Measurements from ENCODE around the gene BMPR1B. TPM values are rescaled to one million over a fixed set of nuclear protein-coding genes. Genes with fewer than 3 reads are reported as not detected.
"Not testable (repeated sequence)": the region's sequence is repeated elsewhere in the genome, so short reads cannot be mapped to it uniquely, and the experiment has no call there.

BMPR1B gene
- total RNA-seq, 1 experiment from 2014 or later: 0.35 TPM

DNA sequence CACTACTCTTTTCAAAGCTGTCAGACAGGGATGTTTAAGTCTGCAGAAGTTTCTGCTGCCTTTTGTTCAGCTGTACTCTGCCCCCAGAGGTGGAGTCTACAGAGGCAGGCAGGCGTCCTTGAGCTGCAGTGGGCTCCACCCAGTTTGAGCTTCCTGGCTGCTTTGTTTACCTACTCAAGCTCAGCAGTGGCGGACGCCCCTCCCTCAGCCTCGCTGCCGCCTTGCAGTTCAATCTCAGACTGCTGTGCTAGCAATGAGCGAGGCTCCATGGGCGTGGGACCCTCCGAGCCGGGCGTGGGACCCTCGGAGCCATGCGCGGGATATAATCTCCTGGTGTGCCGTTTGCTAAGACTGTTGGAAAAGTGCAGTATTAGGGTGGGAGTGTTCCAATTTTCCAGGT, 381.7 kb downstream of the BMPR1B start:
- not testable (repeated sequence) for H2AFZ ChIP-seq (ENCODE audit: low read length); H3K23ac ChIP-seq (ENCODE audit: insufficient read length, low read depth, low read length); H3K9ac ChIP-seq (ENCODE audit: extremely low read depth, insufficient read length, low read length); H3K79me2 ChIP-seq (ENCODE audit: insufficient read depth, low read length); H3K4ac ChIP-seq (ENCODE audit: low read depth, low read length); H4K8ac ChIP-seq (replicated peaks; ENCODE audit: insufficient read length, low read depth, low read length); H3T11ph ChIP-seq (ENCODE audit: low read length); H2BK15ac ChIP-seq (ENCODE audit: low read depth, low read length); H2BK12ac ChIP-seq (ENCODE audit: insufficient read length, low read depth, low read length); H3K18ac ChIP-seq (ENCODE audit: insufficient read length, low read depth, low read length); H2BK5ac ChIP-seq (ENCODE audit: insufficient read length, low read length); H3K4me1 ChIP-seq (ENCODE audit: insufficient read depth, low read length); H3K9me3 ChIP-seq (ENCODE audit: control insufficient read depth, low read depth, low read length); H2BK20ac ChIP-seq (ENCODE audit: low read depth, low read length, poor library complexity, severe bottlenecking); H3K4me2 ChIP-seq (ENCODE audit: insufficient read depth, insufficient read length, low read length); H3K79me1 ChIP-seq (ENCODE audit: insufficient read depth, low read depth, low read length, poor library complexity, severe bottlenecking); H4K20me1 ChIP-seq (ENCODE audit: control insufficient read depth, insufficient read depth, insufficient read length); H4K5ac ChIP-seq (ENCODE audit: insufficient read length, low read depth, low read length); H3K4me1 Mint-ChIP-seq; H3K27ac Mint-ChIP-seq; H3K56ac ChIP-seq (ENCODE audit: insufficient read length, low read depth, low read length); H2BK120ac ChIP-seq (ENCODE audit: low read depth, low read length, poor library complexity, severe bottlenecking); DNase-seq; H3K27ac ChIP-seq (ENCODE audit: insufficient read length, low read depth, low read length); H3K27me3 Mint-ChIP-seq (ENCODE audit: low read depth); H3K27me3 ChIP-seq (ENCODE audit: insufficient read depth, low read length); H3K4me3 Mint-ChIP-seq; H3K14ac ChIP-seq (ENCODE audit: insufficient read depth, low read length); H2AK5ac ChIP-seq (ENCODE audit: insufficient read length, low read length); H3K23me2 ChIP-seq (ENCODE audit: insufficient read length, low read depth, low read length, poor library complexity, severe bottlenecking); H4K91ac ChIP-seq (ENCODE audit: insufficient read length, low read depth, low read length)
- Mint-ChIP-seq H3K36me3 (ENCODE audit: insufficient read depth in 1 of 3, low read depth in 3 of 3) (peaks cover 8 to 23% (median 12%) of the 10 kb centered on the region in 3 experiments), H3K9me3 (peaks cover 33 to 39% of the 10 kb centered on the region in 2 experiments)
- no CpG with 5 or more reads among the region's 14 CpGs for WGBS (ENCODE audit: extremely low coverage, insufficient read length, low lambda C conversion rate)

Measured in H9 (cell line).